Umbilical cord (tissue), 2 donors: ENCODE results near the gene CPXM2. TPM values are rescaled to one million over a fixed set of nuclear protein-coding genes. Genes with fewer than 3 reads are reported as not detected.
"Not testable (repeated sequence)": the region's sequence is repeated elsewhere in the genome, so short reads cannot be mapped to it uniquely, and the experiment has no call there.

Source experiments
- DNase-seq: peaks from one replicate; pipeline ENCODE4 v3.0.0-alpha.2; 2015; ENCODE audit warnings: low spot score
- total RNA-seq: library from RNA; depleted of rRNA; stranded (reverse); fragments of >200 nt; gene quantifications from one replicate; pipeline ENCODE4 v1.2.3, GENCODE V29; 2014; ENCODE audit warnings: low replicate concordance; ENCODE audit not compliant: insufficient read depth

Gene CPXM2
- total RNA-seq, 1 donor from 2014 or later, result 122 TPM

- peak; percentile 8 for DNase-seq
Measured at GRCh38 chr10:123746061-123746460, 145.5 kb downstream of the CPXM2 start.

- no peak for DNase-seq
Measured at GRCh38 chr10:123744224-123744536, 147.4 kb downstream of the CPXM2 start.

GRCh38 chr10:123743441-123744223 is 148.0 kb downstream of the CPXM2 start:
- peak; percentile 48 for DNase-seq

DNA sequence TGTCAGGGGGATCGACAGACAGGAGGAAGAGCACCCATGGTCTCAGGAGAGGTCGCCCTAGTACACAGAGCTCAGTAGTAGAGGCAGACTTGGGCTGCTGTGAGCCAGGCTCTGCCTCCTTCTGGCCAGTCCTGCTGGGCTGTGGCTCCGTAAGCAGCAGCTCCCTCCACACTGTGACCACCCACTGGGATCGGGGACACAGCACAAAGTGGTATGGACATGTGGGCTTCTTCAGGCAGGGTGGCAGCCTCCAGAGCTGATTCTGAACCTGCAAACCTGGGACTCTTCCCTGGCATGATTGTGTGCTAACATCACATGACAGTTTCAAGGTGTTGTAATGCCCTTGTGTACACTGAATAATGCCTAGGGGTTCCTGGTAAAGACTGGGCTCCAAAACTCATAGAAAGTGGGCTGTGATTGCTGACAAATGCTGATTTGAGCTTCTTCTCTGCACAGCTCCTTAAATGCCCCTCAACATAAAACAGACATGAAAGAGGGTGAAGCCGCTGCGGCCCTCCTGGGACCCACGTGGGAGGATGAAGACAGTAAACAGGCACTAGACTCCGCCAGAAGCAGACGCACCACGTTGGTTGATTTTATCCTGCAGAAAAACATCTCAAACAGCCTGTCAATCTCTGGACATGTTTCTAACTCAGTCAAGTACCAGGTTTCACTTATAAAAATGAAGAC is 148.7 kb downstream of the CPXM2 start:
- DNase-seq, result peak; percentile 66

DNA sequence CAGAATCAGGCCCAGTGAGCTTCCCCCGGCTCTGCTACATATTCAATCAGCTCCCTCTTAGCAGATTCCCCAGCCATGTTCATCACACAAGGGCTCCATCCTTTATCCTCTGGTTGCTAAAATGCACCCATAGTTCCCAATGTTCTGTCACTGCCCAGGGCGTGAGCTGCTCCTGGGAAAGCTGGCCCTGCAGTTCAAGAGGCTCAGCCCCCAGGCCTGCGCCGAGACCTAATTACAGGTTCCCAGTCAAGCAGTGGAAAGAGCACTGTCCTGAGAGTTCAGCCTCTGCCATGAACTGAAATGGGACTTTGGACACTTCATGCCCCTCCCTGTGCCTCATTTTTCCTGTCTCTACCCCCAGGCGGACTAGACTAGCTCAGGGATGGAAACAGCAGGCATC is 149.9 kb downstream of the CPXM2 start:
- DNase-seq, result no peak

DNA sequence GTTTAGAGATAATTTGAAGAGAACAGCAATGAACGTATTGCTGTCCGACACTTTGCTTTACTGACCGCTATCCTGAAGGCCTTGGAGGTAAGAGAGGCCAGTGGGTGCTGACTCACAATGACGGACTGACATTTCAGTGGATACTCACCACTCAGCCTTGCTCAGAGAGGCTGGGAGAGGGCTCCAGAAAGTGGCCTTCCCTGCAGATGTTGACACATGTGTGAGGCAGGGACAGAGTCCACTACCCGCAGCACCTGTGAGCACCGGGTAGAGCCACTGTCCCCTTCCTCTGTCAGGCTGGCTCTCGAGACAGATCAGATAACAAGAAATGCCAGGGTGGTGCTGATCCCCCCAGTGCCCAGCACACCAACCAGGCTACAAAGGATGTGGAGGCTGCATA is 150.5 kb downstream of the CPXM2 start:
- no peak for DNase-seq

GRCh38 chr10:123736917-123737316 is 154.7 kb downstream of the CPXM2 start:
- DNase-seq, result not testable (repeated sequence)

- DNase-seq, result no peak
Measured at GRCh38 chr10:123729523-123729922, 162.1 kb downstream of the CPXM2 start.

DNA sequence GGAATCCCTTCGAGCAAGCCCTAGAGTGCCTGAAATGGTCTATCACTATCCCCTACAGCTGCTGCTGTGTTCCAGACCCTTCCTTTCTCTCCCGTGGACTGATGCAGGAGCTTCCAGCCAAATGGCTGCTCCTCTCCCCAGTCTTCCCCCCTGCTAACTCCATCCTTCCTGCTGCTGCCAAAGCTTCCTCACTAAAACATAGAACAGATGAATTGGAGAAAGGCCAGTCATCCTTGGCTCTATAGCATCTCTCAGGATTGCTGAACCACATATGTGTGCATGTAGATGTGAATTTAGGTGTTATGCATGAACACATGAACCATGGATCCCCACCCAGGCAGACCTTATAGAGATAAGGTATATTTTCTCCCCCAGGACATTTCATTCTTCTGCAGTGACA is 164.8 kb downstream of the CPXM2 start:
- no peak for DNase-seq

- no peak for DNase-seq
Measured at GRCh38 chr10:123726381-123726780, 165.2 kb downstream of the CPXM2 start.

GRCh38 chr10:123724747-123725146 is 166.9 kb downstream of the CPXM2 start:
- no peak for DNase-seq

GRCh38 chr10:123722351-123722750 is 169.3 kb downstream of the CPXM2 start:
- no peak for DNase-seq

GRCh38 chr10:123721441-123722049 is 170.1 kb downstream of the CPXM2 start:
- no peak for DNase-seq

DNA sequence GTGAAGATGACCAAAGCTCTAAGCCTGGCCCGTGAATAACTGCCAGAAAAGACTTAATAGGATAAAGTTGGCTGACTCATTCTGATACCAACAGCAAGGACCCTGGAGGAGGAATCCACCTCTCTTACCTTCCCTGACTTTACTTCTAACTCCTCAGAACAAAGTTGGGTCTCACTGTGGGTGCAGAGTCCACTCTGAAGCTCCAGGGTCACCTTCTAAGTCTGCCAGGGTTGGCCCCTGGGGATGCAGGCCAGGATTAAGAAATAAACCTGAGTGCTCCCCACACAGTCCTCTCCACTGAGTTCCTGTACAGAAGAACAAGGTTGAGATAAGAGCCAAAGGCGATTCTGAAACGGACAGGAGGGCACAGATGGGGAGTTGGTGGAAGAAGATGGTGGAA is 171.1 kb downstream of the CPXM2 start:
- DNase-seq, result no peak

DNA sequence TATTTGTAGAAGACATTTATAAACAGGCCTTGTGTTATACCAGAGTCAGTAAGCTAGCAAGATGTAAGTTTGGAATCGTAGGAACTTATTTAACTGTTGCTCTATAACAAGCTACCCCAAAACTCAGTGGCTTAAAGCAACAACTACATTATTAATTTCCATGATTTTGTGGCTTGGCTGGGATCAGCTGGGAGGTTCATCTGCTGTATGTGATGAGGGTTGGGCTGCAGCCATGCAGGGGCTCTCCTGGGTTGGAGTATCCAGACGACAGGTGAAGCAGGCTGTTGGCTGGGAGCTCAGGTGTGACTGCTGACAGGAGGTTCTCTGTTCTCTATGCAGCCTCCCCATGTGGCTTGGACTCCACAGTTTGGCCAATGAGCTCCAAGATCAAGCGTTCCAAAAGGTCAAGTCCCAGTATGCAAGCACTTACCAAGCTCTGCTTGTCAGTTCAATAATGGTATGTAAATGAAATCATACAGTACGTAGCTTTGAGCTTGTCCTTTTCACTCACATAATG is 173.0 kb downstream of the CPXM2 start:
- no peak for DNase-seq

DNA sequence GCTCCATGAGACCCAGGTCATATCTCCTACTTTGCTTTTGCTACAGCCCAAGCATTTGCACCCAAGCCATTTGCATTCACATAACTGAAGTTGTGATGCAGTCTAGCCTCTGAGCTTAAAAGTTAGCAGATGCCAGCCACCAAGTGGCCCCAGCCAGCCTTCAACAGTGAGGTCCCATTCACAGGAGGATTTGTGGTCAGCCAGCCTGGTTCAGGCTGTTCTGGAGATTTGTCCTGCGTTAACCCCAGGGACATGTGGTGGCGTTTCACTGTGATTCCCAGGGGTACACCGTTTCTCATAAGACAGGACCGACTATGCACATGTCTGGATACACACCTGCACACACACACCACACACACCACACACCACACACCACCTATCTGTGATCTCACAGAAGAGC is 174.3 kb downstream of the CPXM2 start:
- DNase-seq, result no peak

DNA sequence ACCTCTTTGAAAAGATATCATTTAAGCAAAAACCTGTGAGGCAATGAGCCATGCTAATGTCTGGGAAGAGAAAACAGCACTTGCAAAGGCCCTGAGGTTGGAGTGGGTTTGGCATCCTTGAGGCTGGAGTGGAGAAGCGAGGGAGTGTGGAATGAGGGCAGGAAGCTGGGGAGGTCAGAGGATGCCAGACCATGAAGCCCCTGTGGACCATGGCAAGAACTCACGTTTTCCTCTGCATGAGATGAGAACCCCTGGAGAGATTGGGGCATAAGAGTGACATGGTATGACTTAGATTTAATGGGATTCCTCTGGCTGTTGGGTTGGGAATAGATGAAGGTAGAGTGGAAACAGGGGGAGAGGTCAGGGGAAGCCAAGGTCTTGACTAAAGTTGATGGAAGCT is 176.1 kb downstream of the CPXM2 start:
- no peak for DNase-seq

DNA sequence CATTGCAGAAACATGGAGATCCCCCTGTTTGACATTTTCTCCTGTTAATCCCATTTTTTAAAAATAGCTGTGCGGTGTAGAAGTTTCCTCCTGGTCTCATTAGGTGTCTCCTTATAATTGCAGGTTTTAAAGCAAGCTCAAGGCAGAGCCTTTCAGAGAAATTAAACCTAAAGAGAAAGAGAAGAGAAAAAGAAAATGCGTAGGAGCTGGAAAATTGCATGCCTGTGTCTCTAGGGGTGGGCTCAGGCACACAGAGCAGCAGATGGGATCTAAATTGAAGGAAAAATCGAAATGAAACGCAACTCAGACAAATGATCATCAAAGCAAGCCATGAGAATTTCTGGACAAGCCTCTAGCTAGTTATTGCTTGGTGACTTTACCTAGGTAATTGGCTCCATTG is 185.4 kb downstream of the CPXM2 start:
- DNase-seq, result no peak

GRCh38 chr10:123704812-123705211 is 186.8 kb downstream of the CPXM2 start:
- peak; percentile 17 for DNase-seq

DNA sequence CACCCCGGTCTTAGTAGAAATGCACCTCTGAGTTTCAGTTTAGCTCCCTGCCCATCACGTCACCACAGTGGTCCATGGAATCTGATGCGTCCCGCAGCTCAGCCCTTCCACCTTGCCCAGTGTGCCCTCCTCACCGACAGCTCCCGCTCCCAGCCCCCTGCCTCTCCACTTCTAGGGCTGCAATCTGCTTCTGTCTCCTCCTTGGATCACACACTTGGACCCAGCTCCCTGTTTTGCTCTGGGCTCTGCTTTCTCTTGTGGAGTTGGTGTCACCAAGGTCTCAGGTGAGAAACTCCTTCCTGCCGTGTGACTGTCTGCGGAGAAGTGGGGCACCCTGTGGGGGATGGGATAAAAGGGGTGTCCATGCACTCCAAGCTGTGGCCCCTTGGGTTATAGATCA is 187.5 kb downstream of the CPXM2 start:
- no peak for DNase-seq

DNA sequence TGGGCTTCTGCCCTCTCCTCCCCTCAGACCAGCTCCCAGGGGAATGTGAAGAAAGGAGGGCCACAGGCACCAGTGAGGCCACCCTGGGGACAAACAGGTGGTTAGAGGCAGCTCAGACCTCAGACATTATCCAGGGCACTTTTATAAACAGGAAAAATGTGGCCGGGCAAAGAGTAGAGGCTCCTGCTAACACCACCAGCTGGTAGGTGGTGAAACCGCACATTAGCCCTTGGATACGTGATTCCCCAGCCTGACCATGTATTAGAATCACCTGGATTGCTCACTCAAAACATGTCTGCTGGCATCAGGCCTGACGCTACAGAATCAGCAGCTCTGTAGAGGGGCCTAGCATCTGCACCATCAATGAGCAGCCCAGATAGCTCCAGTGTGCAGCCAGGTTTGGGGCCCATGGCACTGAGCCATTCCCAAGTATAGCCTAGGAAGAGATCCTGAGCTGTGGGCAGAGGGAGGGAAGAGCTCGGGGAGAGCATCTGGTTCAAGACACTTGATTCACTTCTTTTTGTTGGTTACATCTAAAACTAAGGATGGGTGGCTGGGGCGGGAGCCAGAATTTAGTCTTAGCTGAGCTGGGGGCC is 188.3 kb downstream of the CPXM2 start:
- DNase-seq, result no peak
